Hematopoietic multipotent progenitor cell treated with erythropoietin and hydrocortisone succinate and interleukin-3 and kit ligand, for 6 days (in vitro differentiated cells): ENCODE data around the gene TULP3.
"Not testable (repeated sequence)": the region's sequence is repeated elsewhere in the genome, so short reads cannot be mapped to it uniquely, and the experiment has no call there.

ENCODE experiments used
- DNase-seq: peaks from one replicate; pipeline ENCODE4 v3.0.0-alpha.2; 2015

The TULP3 gene, protein sequence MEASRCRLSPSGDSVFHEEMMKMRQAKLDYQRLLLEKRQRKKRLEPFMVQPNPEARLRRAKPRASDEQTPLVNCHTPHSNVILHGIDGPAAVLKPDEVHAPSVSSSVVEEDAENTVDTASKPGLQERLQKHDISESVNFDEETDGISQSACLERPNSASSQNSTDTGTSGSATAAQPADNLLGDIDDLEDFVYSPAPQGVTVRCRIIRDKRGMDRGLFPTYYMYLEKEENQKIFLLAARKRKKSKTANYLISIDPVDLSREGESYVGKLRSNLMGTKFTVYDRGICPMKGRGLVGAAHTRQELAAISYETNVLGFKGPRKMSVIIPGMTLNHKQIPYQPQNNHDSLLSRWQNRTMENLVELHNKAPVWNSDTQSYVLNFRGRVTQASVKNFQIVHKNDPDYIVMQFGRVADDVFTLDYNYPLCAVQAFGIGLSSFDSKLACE

DNA sequence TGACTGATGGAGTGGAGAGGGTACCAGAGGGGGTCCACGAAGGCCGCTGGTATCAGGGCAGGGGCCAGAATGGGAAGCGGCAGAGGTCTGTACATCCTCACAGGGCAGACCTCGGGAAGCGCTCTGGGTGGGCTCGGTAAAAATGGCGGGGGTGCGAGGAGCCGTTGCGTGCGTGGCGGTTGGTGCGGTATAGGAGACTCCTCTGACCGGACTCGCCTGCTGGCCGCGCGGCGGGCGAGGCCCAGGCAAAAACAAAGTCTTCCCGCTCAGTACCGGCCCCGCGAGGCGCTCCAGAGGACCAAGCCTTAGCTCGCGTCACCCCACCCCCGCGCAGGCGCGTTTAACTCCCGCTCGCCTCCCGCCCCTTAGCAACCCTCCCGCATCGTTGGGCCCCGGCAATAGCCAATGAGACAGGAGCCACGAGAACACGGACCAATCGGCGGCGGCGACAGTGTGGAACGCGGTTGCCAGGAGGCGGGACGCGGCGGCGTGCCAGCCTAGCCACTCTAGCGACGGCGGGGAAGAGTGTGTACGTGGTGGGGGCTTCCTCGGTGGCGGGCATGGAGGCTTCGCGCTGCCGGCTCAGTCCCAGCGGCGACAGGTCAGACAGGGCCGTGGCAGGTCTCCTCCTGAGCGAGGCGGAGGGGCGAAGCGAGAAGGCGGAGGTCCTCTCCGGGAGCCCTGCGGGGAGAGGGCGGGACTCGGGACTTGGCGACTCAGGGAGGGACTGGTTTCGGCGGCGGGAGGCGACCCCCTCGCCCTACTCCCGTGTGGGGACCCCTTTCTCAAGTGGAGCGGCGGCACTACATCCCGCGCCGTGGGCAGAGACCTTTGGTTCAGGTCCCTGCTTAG is at the start of gene TULP3:
Gene TULP3 (plus strand): TSS at position 504 of the 852 bp plus-strand sequence. CDS start 57 bp downstream, at position 561.
- DNase-seq = peak; percentile 98

DNA sequence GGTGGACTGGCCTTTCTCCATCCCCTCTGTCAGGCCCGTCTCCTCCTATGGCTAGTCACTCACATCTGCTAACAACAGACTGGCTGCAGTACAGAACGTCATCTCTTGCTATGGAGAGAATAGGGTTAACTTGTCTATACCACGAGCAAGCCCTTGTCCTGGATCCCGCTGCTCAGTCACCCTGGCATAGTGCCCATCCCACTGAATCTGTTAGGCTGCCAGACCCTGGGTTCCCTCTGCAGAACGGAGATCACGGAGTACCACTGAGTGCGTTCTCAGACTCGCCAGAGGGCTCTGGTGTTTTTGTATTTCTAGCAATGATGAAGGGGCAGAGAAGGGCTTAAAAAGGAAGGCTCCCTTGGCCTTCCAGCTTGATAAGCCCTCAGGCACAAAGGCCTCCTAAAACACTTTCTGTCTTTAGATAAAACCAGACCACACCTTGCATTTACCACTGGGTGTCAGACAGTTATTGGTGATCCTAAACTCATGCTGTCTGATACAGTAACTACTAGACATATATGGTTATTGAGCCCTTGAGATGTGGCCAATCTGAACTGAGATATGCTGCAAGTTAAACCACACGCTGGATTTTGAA is 49.5 kb upstream of the TULP3 start:
- DNase-seq = peak; percentile 90

DNA sequence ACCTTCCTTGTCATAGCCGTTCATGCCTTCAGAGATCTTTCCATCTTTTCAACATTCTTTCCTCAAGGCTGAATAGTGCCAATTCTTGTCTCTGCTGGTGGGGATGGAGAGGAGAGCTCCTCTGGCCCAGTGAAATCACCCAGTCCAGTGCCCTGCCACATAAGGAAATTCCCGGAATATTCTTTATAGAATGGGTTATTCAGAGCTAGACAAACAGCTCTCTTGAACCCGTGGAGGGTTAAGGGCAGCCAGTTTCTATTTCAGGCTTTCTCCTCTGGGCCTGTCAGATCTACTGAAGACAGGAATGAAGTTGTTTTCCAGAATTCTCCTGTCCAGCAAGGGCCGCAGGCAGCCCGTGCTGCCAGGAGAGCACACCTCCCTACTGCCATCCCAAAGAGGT is 47.7 kb upstream of the TULP3 start:
- DNase-seq = no peak

DNA sequence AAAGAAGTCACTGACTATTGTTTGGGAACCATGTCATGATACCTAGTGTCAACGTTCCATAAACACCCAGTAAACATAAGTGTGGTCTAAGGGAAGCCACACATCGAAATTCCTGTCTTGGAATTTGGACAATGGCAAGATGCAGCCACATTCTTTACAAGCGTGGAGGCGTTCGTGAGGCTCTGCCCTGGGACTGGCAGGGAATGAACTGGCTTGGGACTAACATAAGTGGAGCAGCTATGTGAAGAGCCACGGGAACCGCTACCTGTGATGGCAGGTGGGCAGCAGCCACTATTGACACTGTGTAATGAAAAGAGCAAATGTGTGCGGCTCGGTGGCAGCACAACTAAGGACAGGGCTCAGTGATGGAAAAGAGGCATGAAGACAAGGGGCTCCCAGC is 45.9 kb upstream of the TULP3 start:
- DNase-seq = no peak

DNA sequence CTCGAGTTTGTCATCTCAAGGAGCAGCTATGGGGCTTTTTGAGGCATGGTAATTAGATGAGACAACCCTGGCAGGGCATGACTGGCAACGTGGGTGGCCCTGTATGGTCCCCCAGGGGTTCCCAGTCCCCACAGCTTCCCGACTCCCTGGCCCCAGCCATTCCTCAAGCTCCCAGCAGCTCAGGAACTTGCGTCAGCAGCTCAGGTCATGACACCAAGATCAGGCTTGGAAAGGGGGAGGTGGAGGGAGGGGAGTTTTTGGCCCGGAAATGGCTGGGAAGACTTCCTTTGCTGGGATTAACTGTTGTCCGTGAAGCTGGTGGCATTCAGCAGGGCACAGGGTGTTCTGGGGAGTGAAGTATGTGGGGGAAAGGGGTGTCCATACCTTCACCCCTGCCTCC is 45.4 kb upstream of the TULP3 start:
- DNase-seq = no peak

DNA sequence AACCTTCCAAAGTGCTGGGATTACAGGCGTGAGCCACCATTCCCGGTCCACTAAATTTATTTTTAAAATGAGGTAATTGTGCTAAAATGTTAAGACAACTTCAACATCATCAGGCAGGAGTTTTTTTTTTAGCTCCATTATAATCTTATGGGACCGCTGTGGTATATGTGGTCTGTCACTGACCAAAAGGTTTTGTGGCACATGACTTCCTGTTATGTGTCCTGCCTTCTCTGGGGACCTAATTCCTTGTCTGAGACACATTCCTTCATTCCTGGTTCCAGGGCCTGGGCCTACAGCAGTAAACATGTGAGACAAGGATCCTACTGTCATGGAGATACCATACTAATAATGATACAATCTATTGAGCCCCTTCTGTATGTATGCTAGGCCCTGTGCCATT is 38.8 kb upstream of the TULP3 start:
- DNase-seq = no peak

DNA sequence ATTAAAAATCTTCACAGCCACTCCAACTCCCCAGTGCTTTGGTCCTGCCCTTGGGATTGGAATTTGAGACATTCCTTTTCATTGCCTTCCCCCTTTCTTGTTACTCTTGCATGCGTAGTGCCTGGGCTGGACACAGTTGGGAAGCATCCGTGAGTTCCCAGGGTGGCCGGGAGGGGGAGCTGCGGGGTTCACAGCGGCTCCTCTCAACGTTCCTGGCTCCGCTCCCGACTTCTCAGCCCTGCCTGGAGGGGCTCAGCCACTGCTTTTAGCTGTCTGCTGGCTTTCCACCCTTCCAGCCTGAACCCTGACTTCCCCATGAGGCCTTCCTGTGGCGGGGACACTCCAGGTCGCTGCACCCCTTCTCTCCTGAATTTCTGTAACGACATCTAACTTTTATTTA is 37.1 kb upstream of the TULP3 start:
- DNase-seq = peak; percentile 85

DNA sequence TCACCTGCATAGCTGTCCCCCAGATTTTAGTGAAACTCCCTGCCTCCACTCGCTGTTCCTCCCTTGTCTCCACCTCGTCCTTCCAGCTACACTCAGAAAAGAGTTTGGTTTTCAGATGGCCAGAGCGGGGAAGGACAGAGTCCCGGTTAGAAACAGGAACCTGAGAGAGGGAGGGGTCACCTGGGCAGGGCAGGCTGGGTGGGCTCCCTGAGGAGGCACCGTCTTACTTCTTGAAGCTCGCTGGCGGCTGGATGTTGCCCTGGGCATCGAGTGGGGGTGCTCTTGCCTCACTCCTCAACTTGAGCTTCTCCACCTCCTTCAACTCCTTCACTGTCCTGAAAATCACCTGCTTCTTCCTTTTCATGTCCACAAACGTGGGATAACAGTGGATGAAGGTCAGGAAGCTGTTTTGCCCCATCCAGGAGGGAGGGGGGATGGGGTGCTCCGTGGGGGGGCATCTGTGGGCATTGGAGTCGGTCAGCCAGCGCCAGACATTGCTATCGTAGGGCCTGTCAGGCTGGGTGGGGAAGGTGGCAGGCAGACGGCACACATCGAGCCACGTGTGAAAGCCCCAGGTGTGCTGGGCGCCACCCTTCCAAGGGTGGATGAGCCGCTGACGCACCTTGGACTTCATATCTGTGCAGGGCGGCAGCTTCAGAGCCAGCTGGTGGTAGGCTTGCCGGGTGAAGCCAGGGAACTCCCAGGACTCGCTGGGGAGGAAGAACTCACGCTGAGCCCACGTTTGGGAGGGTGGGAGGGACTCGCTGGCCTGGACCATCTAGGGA is 35.8 kb upstream of the TULP3 start:
- DNase-seq = no peak

DNA sequence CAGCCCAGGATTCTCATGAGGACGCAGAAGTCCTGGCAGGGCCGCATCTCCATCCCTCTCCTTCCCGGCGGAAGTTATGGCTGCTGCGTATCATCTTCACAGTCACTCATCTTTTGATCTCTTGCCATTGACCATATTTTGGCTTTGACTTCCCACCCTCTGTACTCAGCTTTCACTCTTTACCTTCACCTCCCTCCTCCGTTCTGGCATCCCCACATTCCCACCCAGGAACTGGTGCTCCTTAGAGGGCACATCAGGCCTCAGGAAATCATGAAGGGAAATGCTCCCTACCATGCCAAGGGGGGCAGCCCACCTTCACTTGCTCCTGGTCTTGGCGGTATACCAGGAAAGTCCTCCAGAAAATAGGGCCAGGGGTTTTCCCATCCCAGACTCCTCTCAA is 35.1 kb upstream of the TULP3 start:
- no peak for DNase-seq

DNA sequence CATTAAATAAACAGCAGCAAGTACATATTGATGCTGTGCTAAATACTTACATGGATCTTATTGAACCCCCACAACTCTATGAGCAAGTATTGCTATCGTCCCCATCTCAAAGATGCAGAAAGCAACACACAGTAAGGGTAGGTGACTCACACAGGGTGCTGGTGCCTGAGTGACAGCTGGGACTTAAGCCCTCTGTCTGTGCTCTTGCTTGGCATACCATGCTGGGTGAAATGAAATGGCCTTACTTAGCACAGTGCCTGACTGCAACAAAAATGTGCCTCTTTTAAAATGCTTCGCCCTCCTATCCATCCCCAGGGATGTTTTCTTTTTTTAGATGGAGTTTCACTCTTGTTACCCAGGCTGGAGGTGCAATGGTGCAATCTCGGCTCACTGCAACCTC is 34.6 kb upstream of the TULP3 start:
- DNase-seq = no peak

DNA sequence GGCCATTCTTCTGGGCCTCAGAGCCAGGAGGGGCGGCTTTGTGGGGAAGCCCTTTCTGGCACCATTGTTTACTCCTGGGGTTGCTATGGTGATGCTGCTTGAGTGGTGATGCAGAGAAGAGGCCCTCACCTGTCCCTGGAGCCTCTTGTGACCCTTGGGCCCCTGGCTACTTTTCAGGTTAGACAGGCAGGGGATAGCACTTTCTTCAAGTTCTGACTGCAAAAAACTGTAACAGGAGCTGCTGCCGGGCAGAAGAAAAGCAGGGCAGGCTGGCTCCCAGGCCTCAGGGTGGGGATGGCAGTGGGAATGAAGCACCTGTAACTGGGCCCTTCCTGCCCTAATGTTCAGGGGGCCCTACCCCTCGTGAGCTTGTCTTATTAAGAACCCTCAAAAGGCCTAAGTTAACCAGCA is 33.7 kb upstream of the TULP3 start, which contains the start of gene TEX52:
Gene TEX52 (minus strand): TSS at position 19 of the 411 bp plus-strand sequence. CDS start 13 bp downstream, at position 6.
- no peak for DNase-seq

DNA sequence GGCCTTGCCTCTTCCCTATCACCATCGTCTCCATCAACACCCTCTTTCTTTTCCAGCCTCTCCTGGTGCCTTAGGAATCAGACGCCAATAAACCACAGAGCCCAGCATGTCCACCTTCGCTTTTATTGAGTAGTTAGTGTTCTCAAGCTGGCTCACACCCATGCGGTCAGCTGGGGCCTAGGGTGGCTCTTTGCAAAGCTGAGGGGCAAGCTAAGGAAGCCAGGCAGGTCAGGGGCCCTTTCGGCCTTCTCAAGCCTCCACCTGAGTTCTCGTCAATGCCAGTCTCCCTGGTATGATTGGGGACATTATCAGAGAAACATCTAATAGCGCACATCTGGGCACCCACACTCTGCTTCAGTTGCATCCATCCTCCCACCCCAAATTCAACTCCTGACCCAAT is 33.1 kb upstream of the TULP3 start:
- DNase-seq = no peak

DNA sequence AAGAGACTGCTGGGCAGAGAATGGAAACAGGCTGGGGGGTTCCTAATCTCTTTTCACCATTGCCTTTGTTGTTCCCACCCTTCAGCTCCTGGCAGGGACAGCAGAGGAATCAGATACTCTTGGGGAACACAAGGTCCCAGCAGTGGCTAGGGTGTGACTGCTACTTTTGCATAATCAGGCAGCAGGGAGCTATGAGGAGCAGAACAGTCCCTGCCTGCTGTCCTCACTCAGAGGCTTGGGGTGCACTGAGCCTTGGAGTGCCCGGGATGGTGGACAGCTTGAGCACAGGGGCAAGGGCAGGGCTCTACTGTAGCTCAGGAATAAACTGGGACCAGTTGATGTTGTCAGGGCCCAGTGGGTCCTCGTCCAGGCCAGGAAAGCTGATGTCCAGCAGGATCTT is 32.4 kb upstream of the TULP3 start:
- no peak for DNase-seq

DNA sequence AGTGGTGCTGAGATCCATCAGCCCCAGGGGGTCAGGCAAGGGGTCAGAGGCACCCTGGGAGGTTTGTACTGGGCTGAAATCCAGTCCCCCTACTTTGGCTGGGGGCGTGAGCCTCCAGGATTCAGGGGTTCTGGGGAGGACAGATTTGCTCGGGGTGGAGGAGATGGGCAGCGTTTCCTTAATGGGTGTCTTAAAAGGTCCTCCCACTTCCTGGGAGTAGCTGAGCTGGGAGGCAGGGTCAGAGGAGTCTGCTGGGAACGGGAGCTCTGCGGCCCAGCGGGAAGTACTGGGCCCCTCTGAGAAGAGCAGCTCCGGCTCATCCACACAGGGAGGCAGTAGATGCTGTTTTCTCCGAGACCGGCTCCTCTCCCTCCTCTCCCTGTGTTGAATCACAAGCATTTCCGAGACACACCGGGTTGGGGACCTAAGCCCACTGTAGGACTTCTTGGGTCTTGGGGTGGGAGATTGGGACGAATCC is 31.7 kb upstream of the TULP3 start:
- no peak for DNase-seq

DNA sequence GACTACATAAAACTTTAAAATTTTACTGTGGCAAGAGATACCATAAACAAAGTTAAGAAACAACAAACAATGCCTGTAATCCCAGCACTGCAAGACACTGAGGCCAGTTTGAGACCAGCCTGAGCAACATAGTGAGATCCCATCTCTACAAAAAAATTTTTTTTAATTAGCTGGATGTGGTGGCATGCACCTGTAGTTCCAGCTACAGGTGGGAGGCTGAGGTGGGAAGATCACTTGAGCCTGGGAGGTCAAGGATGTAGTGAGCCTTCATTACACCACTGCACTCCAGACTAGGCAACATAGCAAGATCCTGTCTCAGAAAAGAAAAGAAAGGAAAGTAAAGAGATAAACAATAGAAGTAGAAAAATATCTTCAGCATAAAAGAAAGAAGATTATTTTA is 30.5 kb upstream of the TULP3 start:
- DNase-seq = no peak

DNA sequence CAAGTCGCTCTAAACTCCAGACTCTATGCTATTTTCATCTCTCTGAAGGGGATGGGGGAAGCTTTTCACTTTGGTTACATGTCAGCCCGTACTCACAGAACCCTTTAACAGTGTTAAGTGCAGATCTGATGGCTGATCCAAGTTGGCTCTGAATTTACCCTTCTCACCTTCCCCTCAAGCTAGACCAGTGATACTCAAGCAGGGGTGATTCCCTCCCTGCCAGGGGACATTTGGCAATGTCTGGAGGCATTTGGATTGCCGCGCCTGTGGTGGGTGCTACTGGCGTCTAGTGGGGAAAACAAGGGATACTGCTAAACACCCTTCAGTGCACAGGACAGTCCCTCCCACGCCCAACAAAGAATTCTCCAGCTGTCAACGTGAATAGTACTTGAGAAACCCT is 27.8 kb upstream of the TULP3 start:
- no peak for DNase-seq

DNA sequence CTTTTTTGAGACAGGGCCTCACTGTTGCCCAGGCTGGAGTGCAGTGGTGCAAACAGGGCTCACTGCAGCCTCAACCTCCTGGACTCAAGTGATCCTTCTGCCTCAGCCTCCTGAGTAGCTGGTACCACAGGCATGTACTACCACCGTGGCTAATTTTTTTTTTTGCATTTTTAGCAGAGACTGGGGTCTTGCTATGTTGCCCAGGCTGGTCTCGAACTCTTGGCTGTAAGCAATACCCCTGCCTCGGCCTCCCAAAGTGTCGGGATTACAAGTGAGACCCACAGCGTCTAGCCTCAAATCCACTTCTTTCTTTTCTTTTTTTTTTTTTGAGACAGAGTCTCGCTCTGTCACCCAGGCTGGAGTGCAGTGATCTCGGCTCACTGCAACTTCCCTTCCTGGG is 27.3 kb upstream of the TULP3 start:
- DNase-seq = not testable (repeated sequence)

DNA sequence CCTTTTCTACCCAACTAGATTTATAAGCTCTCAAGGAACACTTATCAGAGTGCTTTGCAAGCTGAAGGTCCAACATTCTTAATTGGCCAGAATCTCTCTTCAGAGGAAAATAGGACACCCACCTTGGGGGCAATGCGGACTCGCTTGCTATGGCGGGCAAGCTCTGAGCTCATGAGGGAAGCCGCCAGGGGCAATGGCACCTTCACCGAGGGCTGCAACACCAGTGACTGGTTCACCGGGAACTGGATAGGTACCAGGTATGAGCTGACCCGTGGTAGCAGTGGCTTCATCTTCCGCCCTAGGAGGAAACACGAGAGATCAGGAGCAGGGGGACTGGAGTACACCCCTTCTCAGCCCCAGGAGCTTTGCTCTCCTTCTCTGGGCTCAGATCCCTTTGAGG is 26.5 kb upstream of the TULP3 start:
- DNase-seq = no peak

DNA sequence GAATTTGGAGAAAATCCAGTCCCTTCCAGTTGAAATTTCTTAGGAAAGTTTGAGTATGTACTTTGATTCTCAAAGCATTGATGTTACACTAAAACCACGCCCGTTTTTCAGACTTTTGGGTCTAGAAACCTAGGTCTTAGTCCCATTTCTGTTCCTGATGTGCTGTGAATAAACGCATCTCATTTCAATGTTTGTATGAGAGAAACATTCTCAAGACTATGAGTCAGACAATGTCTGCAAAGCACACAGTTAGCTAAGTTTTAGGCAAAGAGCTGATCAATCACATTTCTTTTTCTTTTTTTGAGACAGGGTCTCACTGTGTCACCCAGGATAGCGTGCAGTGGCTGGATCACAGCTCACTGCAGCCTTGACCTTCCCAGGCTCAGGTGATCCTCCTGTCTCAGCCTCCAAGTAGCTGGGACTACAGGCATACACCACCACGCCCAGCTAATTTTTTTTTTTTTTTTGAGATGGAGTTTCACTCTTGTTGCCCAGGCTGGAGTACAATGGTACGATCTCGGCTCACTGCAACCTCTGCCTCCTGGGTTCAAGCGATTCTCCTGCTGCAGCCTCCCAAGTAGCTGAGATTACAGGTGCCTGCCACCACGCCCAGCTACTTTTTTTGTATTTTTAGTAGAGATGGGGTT is 21.6 kb upstream of the TULP3 start:
- DNase-seq = not testable (repeated sequence)

DNA sequence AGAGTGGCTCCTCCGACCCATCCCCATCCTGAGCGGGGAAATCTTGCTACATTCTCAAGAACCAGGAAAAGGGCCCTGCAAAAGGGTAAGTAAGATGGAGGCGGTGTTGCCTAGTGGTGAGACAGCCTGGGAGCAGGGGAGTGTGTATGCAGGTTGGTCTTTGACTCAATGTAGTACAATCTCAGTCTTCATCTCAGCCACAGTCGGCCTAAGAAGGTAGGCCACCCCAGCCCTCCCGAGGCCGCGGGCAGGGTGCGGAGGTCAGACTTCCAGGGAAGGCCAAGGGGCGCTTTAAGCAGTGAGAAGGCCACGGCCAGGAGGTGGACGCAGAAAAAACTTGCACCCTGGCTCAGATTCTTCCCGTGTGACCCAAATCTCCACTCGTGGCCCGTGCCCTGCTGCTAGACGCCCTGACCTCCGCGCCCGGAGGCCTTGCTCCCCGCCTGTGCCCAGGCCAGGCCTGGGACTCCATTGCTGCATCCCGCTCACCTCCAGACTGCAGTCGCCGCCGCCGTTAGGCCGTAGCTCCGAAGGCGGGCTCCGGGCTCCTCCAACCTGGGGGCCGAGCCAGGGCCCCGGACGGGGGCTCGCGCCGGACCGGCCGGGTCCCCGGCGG is 14.2 kb upstream of the TULP3 start:
- peak; percentile 63 for DNase-seq
